Stimulated activated naive B cell treated with anti-CD40 and anti-IgM and Interleukin-4, amounts not matched to agents 10 μg/mL and 1 μg/mL and 100 μg/mL, for 72 hours (primary cell): ENCODE measurements around the gene HEBP2.
A peak's percentile ranks its signal among the peaks of the same experiment; 100 is the strongest.
"Not testable (repeated sequence)": the region's sequence is repeated elsewhere in the genome, so short reads cannot be mapped to it uniquely, and the experiment has no call there.

Source experiments
- ATAC-seq, 2 donors: fragments of 150-1000 bp; cut with Tn5 transposase; replicated peaks; 2 replicates each; pipeline ENCODE4 v1.10.0; 2021; ENCODE audit warnings: moderate library complexity in 1 of 2
- DNase-seq: peaks from one replicate; pipeline ENCODE4 v3.0.0; 2021
- H3K27ac Mint-ChIP-seq: one replicate; pipeline ENCODE4 v1.8.0; 2022; ENCODE audit warnings: mild to moderate bottlenecking, mixed read lengths
- H3K27me3 Mint-ChIP-seq, 2 donors: one replicate each; pipeline ENCODE4 v1.8.0; 2022; ENCODE audit warnings: mixed read lengths in 2 of 2
- H3K36me3 Mint-ChIP-seq, 2 donors: one replicate each; pipeline ENCODE4 v1.8.0; 2022; ENCODE audit warnings: mixed read lengths in 2 of 2, mild to moderate bottlenecking in 1 of 2
- H3K4me1 Mint-ChIP-seq, 2 donors: one replicate each; pipeline ENCODE4 v1.8.0; 2022; ENCODE audit warnings: mixed read lengths in 2 of 2, mild to moderate bottlenecking in 1 of 2
- H3K4me3 Mint-ChIP-seq, 2 donors: one replicate each; pipeline ENCODE4 v1.8.0; 2022; ENCODE audit warnings: mild to moderate bottlenecking in 2 of 2, mixed read lengths in 2 of 2, moderate library complexity in 1 of 2
- H3K9me3 Mint-ChIP-seq, 2 donors: one replicate each; pipeline ENCODE4 v1.8.0; 2022; ENCODE audit warnings: mixed read lengths in 2 of 2, mild to moderate bottlenecking in 1 of 2

HEBP2 gene

GRCh38 chr6:138424004-138424904 is 20.2 kb downstream of the HEBP2 start:
- no peak for ATAC-seq
- Mint-ChIP-seq H3K36me3 (peaks cover 2 to 6% of the 10 kb centered on the region in 2 donors), H3K27ac (no peak overlapping the region), H3K4me3 (no peak overlapping the region), H3K27me3 (peaks cover 2% of the 10 kb centered on the region in 2 donors), H3K9me3 (no peaks in the 10 kb centered on the region), H3K4me1 (no peaks in the 10 kb centered on the region)
- no peak for DNase-seq

DNA sequence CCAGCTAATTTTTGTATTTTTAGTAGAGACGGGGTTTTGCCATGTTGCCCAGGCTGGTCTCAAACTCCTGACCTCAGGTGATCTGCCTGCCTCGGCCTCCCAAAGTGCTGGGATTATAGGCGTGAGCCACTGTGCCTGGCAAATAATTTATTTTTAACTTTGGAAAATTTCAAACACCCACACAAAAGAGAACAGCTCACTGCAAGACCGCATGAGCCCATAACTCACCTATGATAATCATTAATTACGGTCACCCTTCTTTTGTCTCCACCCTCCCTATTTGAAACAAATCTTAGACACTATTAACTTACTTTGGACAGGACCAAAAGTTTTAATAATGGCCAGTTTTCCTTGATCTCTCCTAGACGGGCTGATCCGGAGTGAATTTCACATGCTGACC is 21.2 kb downstream of the HEBP2 start:
- H3K36me3 Mint-ChIP-seq, DNase-seq, H3K27me3 Mint-ChIP-seq, H3K4me1 Mint-ChIP-seq, H3K4me3 Mint-ChIP-seq, H3K27ac Mint-ChIP-seq, H3K9me3 Mint-ChIP-seq, ATAC-seq: not testable (repeated sequence)

DNA sequence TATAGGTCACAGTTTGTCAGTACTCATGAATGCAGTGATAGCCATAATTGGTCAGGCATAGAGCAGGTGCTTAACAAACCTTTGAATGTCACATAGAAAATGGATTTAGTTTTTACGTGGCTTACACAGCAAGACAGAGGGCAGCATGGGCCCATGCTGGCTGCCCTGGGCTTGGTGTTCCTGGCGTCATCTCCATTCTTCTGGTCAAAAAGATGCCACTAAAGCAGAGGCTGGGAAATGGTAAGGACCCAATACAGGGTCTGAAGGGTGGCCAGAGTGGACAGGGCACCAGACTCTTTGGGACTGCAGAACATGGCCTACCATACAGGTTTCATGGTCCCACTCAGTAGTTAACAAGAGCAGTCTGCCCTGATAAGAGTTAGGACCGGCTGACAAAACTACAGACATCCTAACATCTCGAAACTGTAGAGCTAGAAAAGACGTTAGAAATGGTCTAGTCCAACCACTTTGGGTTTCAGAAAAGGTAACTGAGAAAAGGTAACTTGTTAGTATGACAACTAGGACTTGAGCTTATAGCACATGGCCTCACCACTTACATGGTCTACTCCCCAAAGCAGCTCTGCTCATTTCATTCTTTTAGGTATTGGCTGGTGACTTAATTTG is 22.6 kb downstream of the HEBP2 start:
- Mint-ChIP-seq H3K4me3 (no peak overlapping the region), H3K27ac (no peak overlapping the region), H3K9me3 (no peaks in the 10 kb centered on the region), H3K4me1 (peaks cover 6 to 11% of the 10 kb centered on the region in 2 donors), H3K36me3 (peaks cover 0 to 4% of the 10 kb centered on the region in 2 donors), H3K27me3 (peaks cover 9 to 12% of the 10 kb centered on the region in 2 donors)
- peak in 1 of 2 donors; percentile 31 for ATAC-seq
- DNase-seq: no peak

DNA sequence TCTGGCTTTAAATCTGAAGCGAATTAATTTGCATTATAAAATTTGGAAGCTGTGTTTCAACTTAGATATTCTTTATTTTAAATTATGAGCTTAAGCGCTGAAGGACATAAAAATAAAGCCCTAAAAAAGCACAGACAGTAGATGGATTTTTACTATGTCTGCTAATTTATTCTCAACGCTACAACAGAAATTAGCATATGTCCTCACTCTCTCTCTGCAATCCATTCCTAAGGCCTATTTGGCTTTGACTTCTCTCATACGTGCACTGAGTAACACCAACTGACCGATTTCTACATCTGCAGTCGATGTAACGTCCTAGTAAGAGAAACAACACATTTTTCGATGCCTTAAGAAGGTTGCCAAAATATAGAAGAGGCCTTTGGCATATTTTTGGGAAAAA is 23.7 kb downstream of the HEBP2 start:
- no peak for ATAC-seq
- Mint-ChIP-seq H3K27ac (no peak overlapping the region), H3K9me3 (no peaks in the 10 kb centered on the region)

GRCh38 chr6:138428944-138429598 is 25.0 kb downstream of the HEBP2 start:
- Mint-ChIP-seq H3K4me3 (no peak overlapping the region), H3K36me3 (no peaks in the 10 kb centered on the region), H3K27me3 (peaks cover 10 to 13% of the 10 kb centered on the region in 2 donors), H3K27ac (no peak overlapping the region), H3K9me3 (no peaks in the 10 kb centered on the region), H3K4me1 (peaks cover 8 to 20% of the 10 kb centered on the region in 2 donors)
- no peak for DNase-seq
- peak; percentile 56 to 68 for ATAC-seq

More for the DNA sequence above, 23.7 kb downstream of the HEBP2 start:
- H3K4me1 Mint-ChIP-seq: peaks cover 8 to 19% of the 10 kb centered on the region in 2 donors
- H3K27me3 Mint-ChIP-seq: peaks cover 10 to 13% of the 10 kb centered on the region in 2 donors
- peaks cover 0 to 4% of the 10 kb centered on the region in 2 donors for H3K36me3 Mint-ChIP-seq
- no peak for DNase-seq
- H3K4me3 Mint-ChIP-seq: no peak overlapping the region

- H3K36me3 Mint-ChIP-seq: no peaks in the 10 kb centered on the region
- peaks cover 11 to 27% of the 10 kb centered on the region in 2 donors for H3K4me1 Mint-ChIP-seq
- H3K27me3 Mint-ChIP-seq: peaks cover 10 to 13% of the 10 kb centered on the region in 2 donors
- no peaks in the 10 kb centered on the region for H3K9me3 Mint-ChIP-seq
- no peak for ATAC-seq
- no peak for DNase-seq
- H3K27ac Mint-ChIP-seq: no peak overlapping the region
- H3K4me3 Mint-ChIP-seq: no peak overlapping the region
These were observed 25.7 kb downstream of the HEBP2 start for GRCh38 chr6:138429761-138430160.

GRCh38 chr6:138430361-138431145 is 26.5 kb downstream of the HEBP2 start:
- ATAC-seq (no peak), DNase-seq (no peak)
- peaks cover 10 to 13% of the 10 kb centered on the region in 2 donors for H3K27me3 Mint-ChIP-seq
- H3K9me3 Mint-ChIP-seq: no peaks in the 10 kb centered on the region
- H3K4me1 Mint-ChIP-seq: peaks cover 13 to 32% of the 10 kb centered on the region in 2 donors
- peak overlapping the region; percentile 42 for H3K27ac Mint-ChIP-seq
- H3K4me3 Mint-ChIP-seq: no peak overlapping the region
- H3K36me3 Mint-ChIP-seq: no peaks in the 10 kb centered on the region

DNA sequence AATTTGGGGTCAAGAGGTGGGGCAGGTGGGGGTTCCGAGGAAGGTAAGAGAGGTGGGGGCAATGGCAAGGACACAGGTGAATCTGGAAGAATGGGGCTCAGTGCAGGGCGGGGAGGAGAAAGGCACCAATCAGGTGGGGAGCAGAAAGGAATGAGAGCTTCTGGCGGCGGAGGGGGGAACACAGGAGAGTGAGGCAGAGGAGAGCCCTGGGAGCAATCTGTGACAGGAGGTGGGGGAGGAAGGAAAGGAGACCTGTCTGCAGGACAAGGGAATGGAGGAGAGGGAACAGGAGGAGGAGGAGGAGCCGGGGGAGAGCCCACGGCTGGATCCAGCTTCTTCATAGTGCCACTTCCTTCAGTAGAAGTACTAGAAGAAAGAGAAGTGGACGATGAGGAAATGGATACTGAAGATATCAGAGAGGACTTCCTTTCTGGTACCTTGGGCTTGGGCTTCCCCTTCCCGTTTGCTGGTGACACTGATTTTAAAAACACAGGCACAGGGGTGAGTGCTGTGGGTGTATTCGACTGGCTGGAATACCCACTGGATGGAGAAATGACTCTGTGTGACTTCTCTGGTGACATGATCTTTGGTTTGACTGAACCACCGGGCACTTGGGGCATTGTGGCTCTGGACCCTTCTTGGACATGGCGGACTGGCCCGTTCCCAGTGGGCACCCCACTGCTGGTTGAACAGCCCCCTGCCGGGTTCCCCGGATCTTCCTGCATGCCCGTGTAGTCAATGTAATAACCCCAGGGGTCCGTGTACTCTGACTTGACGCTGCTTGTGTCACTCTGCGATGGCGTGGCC is 27.4 kb downstream of the HEBP2 start:
- Mint-ChIP-seq H3K9me3 (no peaks in the 10 kb centered on the region), H3K27me3 (peaks cover 10 to 13% of the 10 kb centered on the region in 2 donors), H3K36me3 (no peaks in the 10 kb centered on the region), H3K4me1 (peaks cover 13 to 32% of the 10 kb centered on the region in 2 donors), H3K27ac (no peak overlapping the region), H3K4me3 (no peak overlapping the region)
- peak; percentile 59 to 74 for ATAC-seq
- DNase-seq: no peak

DNA sequence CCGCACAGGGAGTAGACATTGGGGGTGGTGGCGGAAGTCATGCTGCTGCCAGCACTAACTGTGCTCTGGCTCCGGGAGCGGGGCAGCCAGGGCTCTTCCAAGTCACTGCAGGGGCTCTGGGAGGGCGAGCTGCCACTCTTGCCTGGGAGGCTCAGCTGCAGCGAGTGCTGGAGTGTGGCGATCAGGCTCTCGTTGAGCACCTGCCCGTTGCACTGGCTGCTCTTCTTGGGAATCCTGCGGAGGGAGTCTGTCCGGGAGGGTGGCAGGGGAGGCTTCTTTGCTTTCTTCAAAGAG is 28.0 kb downstream of the HEBP2 start:
- Mint-ChIP-seq H3K27ac (no peak overlapping the region), H3K9me3 (no peaks in the 10 kb centered on the region), H3K4me1 (peaks cover 13 to 32% of the 10 kb centered on the region in 2 donors), H3K27me3 (peaks cover 10 to 13% of the 10 kb centered on the region in 2 donors), H3K4me3 (no peak overlapping the region), H3K36me3 (no peaks in the 10 kb centered on the region)
- ATAC-seq: no peak
- DNase-seq: no peak

DNA sequence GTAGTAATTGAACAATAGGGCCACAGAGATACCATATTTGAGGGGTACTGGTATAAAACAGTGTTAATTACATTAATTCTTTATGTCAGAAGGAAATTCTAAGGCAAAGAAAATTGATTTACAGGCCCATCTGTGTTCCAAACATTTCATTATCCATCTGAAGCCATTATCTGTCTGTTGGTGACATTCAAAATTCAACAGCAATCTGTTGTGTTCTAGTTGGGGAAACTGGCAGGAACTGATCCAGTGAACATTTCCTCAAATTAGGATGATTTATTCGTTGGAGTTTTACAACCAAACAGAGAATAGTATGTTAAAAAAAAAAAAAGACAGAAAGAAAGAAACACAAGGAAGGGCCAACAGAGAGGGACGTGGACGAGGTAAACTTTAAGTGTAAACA is 30.1 kb downstream of the HEBP2 start:
- Mint-ChIP-seq H3K4me3 (no peak overlapping the region), H3K36me3 (no peaks in the 10 kb centered on the region), H3K27me3 (peaks cover 10 to 12% of the 10 kb centered on the region in 2 donors), H3K9me3 (no peaks in the 10 kb centered on the region), H3K27ac (no peak overlapping the region), H3K4me1 (peaks cover 13 to 32% of the 10 kb centered on the region in 2 donors)
- no peak for ATAC-seq
- no peak for DNase-seq

GRCh38 chr6:138434925-138435324 is 30.9 kb downstream of the HEBP2 start:
- Mint-ChIP-seq H3K9me3 (no peaks in the 10 kb centered on the region), H3K4me3 (no peak overlapping the region), H3K27me3 (peaks cover 6 to 7% of the 10 kb centered on the region in 2 donors), H3K4me1 (peaks cover 13 to 32% of the 10 kb centered on the region in 2 donors), H3K36me3 (no peaks in the 10 kb centered on the region), H3K27ac (no peak overlapping the region)
- no peak for DNase-seq
- ATAC-seq: peak; percentile 78 to 79

GRCh38 chr6:138439546-138439945 is 35.5 kb downstream of the HEBP2 start:
- ATAC-seq (no peak), DNase-seq (no peak)
- H3K36me3 Mint-ChIP-seq: no peaks in the 10 kb centered on the region
- peaks cover 0 to 5% of the 10 kb centered on the region in 2 donors for H3K27me3 Mint-ChIP-seq
- H3K27ac Mint-ChIP-seq: no peak overlapping the region
- H3K9me3 Mint-ChIP-seq: no peaks in the 10 kb centered on the region
- no peak overlapping the region for H3K4me3 Mint-ChIP-seq
- peaks cover 7 to 12% of the 10 kb centered on the region in 2 donors for H3K4me1 Mint-ChIP-seq

GRCh38 chr6:138440296-138440695 is 36.3 kb downstream of the HEBP2 start:
- no peak overlapping the region for H3K4me3 Mint-ChIP-seq
- no peak for ATAC-seq
- H3K4me1 Mint-ChIP-seq: peaks cover 2 to 5% of the 10 kb centered on the region in 2 donors
- no peaks in the 10 kb centered on the region for H3K36me3 Mint-ChIP-seq
- peaks cover 0 to 5% of the 10 kb centered on the region in 2 donors for H3K27me3 Mint-ChIP-seq
- no peak for DNase-seq
- no peak overlapping the region for H3K27ac Mint-ChIP-seq
- H3K9me3 Mint-ChIP-seq: no peaks in the 10 kb centered on the region
